GM12801 (cell line): ENCODE measurements around the gene EIF4ENIF1.

Experiments
- TF ChIP-seq, protein P1 (sequence below): IDR thresholded peaks from one replicate; pipeline ENCODE4 v1.5.1; 2011; ENCODE audit warnings: control low read depth; ENCODE audit not compliant: insufficient read length; ENCODE audit errors: extremely low read depth

The EIF4ENIF1 gene

DNA sequence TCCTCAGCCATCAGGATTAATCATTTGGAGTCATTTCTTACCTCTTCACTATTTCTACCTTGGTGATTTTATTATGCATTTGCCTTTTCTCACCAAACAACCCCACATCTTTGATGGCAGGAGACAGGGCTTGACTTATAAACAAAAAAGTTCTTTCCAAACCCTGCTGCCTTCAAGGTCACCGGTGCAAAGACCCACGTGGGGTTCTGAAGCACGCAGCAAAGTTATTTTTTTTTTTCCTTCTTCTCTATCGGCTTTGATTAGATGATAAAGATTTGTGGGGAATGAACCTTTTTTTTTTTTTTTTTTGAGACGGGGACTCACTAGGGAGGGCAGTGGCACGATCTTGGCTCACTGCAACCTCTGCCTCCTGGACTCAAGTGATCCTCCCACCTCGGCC, 46.1 kb downstream of the EIF4ENIF1 start:
- TF ChIP-seq, protein P1, sequence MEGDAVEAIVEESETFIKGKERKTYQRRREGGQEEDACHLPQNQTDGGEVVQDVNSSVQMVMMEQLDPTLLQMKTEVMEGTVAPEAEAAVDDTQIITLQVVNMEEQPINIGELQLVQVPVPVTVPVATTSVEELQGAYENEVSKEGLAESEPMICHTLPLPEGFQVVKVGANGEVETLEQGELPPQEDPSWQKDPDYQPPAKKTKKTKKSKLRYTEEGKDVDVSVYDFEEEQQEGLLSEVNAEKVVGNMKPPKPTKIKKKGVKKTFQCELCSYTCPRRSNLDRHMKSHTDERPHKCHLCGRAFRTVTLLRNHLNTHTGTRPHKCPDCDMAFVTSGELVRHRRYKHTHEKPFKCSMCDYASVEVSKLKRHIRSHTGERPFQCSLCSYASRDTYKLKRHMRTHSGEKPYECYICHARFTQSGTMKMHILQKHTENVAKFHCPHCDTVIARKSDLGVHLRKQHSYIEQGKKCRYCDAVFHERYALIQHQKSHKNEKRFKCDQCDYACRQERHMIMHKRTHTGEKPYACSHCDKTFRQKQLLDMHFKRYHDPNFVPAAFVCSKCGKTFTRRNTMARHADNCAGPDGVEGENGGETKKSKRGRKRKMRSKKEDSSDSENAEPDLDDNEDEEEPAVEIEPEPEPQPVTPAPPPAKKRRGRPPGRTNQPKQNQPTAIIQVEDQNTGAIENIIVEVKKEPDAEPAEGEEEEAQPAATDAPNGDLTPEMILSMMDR = no peak

DNA sequence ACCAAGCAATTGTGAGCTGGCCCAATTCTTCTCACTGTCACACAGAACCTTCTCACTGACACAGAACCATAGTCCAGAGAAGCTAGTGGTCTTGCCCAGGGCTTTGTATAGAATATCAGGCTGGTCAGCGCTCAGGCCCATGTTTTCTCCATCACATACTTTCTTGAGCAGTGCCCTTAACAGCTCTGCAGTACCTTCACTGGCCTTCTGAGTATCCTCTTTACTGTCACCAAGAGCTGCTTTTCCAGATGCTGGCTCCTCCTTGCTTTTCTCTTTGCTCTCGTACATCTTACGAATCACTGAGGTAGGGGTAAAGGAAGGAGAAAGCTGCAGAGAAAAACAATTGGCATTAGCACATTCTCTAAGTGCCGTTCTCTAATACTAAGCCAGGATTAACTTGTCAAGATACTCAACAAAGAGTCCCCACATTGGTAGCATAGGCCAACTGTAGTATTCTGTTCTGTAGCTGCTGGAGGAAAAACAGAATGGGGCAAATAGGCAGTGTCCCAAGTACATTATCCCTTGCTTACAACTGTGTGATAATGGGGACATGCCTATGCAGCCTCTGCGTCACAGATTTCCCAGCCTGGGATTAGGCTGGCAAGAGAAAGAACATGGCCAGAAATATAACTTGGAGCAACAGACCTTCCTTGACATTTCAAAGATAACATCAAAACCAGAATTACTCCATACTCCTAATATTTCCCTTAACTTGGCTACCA, 46.7 kb downstream of the EIF4ENIF1 start:
- TF ChIP-seq, protein P1 = no peak

DNA sequence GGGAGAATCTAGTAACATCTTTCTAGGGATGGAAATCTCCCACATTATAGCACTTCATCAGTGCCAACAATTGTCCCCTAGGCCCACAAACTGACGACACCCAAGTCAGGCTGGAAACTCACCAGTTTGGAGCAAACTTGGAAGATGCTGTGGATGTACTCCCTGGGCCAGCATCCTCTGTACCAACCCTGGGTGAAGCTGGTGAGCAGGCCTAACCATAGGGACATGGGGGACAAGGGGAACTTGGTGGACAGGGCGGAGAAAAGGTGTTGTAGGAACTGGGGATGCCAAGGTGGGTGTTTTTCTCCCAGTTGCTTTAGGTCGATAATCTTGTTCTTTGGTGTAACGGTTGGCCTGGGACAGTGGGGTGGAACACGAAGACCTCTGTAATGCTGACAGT, 48.0 kb downstream of the EIF4ENIF1 start:
- TF ChIP-seq, protein P1 = no peak

DNA sequence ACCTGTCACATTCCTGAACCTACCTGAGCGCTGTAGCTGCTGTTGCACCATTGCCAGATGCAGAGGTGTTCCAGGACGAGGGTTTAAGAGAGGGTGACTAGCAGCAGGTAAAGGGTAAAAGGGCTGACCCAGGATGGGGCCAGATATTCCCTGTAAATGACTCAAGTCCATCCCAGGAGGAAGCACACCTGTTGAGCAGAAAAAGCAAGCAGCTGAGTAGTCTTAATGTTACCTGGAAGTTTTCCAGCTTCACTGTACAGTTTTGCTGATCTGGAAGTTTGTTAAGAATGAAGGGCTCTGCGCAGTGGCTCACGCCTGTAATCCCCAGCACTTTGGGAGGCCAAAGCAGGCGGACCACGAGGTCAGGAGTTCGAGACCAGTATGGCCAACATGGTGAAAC, 49.0 kb downstream of the EIF4ENIF1 start:
- TF ChIP-seq, protein P1 = no peak

DNA sequence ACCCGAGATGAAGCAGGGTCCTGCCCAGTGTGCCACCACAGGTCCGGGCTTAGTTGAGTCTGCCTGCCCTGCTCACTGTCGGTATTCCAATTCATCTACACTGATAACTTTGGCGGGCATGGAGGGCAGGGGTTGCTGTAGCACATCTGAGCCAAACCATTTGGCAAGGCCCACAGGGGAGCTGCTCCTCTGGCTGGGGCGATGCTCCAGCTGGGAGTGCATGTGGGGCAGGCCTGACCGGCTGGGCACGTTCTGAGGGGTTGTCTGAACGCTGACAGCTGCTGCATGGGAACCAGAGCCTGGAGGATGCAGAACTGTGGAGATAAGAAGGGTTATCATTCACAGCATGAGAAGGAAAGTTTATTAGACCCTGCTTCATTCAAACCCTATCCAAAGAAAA, 49.8 kb downstream of the EIF4ENIF1 start:
- TF ChIP-seq, protein P1 = no peak

DNA sequence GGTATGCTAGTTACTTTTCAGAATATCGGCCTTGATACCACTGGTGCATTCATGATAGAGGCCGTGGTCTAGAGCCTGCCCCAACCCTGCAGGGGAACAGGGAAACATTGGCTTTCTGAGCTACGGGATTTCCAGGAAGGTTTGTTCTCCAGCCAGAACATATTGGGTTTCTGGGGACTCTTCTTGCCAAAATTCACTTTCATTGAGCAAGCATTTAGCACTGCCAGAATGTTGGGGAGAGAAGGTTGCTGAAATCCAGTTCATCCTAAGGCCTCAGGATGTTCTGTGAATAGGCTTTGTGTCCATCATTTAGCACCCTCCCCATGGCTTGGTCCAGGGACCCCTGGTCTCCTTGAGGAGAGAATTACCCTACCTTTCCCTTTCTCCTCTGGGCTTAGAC, 53.5 kb downstream of the EIF4ENIF1 start:
- TF ChIP-seq, protein P1 = no peak

DNA sequence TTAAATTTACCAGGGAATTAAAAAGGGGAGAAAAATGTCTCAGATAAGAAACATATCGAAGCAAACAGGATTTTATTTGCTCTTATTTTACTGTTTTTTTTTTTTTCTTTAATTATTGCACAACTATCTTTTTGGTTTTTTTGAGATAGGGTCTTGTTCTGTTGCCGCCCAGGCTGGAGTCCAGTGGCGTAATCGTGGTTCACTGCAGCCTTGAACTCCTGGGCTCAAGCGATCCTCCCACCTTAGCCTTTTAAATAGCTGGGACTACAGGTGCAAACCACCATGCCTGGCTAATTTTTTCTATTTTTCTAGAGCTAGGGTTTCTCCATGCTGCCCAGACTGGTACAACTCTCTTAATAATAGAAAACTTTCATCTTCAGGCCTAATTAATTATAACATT, 57.7 kb downstream of the EIF4ENIF1 start:
- TF ChIP-seq, protein P1 = no peak
